ENCODE results near the gene KAT2B.

The KAT2B gene

GRCh38 chr3:20143519-20143918, 103.3 kb downstream of the KAT2B start:
- H3K27me3 ChIP-seq (ENCODE audit: low read depth, low read length), result no peaks in the 10 kb centered on the region
- H3K79me2 ChIP-seq (ENCODE audit: low read length), result no peaks in the 10 kb centered on the region
- H3K4me1 ChIP-seq (ENCODE audit: low read length), result peaks cover 14% of the 10 kb centered on the region
- no peaks in the 10 kb centered on the region for H4K20me1 ChIP-seq (ENCODE audit: insufficient read depth, low read length)
- TF ChIP-seq CTCF (IDR thresholded peaks at IDR 0.05; ENCODE audit: low read depth, low read length) (no peak), EZH2phosphoT487 (IDR thresholded peaks at IDR 0.05; ENCODE audit: low read depth) (no peak)
- H3K9me3 ChIP-seq (ENCODE audit: insufficient read depth, low read length), result no peaks in the 10 kb centered on the region
- peaks cover 8% of the 10 kb centered on the region for H3K36me3 ChIP-seq (replicated peaks; ENCODE audit: low read depth, low read length)
- no peak overlapping the region for H3K9ac ChIP-seq (ENCODE audit: low read length)
- H3K27ac ChIP-seq (ENCODE audit: low read length), result no peak overlapping the region
- no peak overlapping the region for H3K4me2 ChIP-seq (ENCODE audit: low read length)
- no peak overlapping the region for H3K4me3 ChIP-seq (ENCODE audit: low read length)
- H2AFZ ChIP-seq (ENCODE audit: low read depth, low read length), result no peak overlapping the region

GRCh38 chr3:20145874-20146273, 105.6 kb downstream of the KAT2B start:
- Histone ChIP-seq H3K79me2 (ENCODE audit: low read length) (no peaks in the 10 kb centered on the region), H3K9ac (ENCODE audit: low read length) (no peak overlapping the region), H3K27me3 (ENCODE audit: low read depth, low read length) (no peaks in the 10 kb centered on the region), H3K9me3 (ENCODE audit: insufficient read depth, low read length) (no peaks in the 10 kb centered on the region), H3K27ac (ENCODE audit: low read length) (no peak overlapping the region), H3K36me3 (replicated peaks; ENCODE audit: low read depth, low read length) (peaks cover 13% of the 10 kb centered on the region), H2AFZ (ENCODE audit: low read depth, low read length) (no peak overlapping the region), H3K4me1 (ENCODE audit: low read length) (peaks cover 8% of the 10 kb centered on the region), H3K4me2 (ENCODE audit: low read length) (no peak overlapping the region), H4K20me1 (ENCODE audit: insufficient read depth, low read length) (no peaks in the 10 kb centered on the region), H3K4me3 (ENCODE audit: low read length) (no peak overlapping the region)
- TF ChIP-seq CTCF (IDR thresholded peaks at IDR 0.05; ENCODE audit: low read depth, low read length), result no peak
- TF ChIP-seq EZH2phosphoT487 (IDR thresholded peaks at IDR 0.05; ENCODE audit: low read depth), result no peak

GRCh38 chr3:20146301-20146700, 106.1 kb downstream of the KAT2B start:
- no peak overlapping the region for H3K9ac ChIP-seq (ENCODE audit: low read length)
- TF ChIP-seq CTCF (IDR thresholded peaks at IDR 0.05; ENCODE audit: low read depth, low read length) (no peak), EZH2phosphoT487 (IDR thresholded peaks at IDR 0.05; ENCODE audit: low read depth) (no peak)
- H3K27me3 ChIP-seq (ENCODE audit: low read depth, low read length), result no peaks in the 10 kb centered on the region
- no peak overlapping the region for H3K27ac ChIP-seq (ENCODE audit: low read length)
- no peaks in the 10 kb centered on the region for H4K20me1 ChIP-seq (ENCODE audit: insufficient read depth, low read length)
- no peak overlapping the region for H3K4me3 ChIP-seq (ENCODE audit: low read length)
- H3K4me2 ChIP-seq (ENCODE audit: low read length), result no peak overlapping the region
- peaks cover 14% of the 10 kb centered on the region for H3K36me3 ChIP-seq (replicated peaks; ENCODE audit: low read depth, low read length)
- no peak overlapping the region for H2AFZ ChIP-seq (ENCODE audit: low read depth, low read length)
- peaks cover 4% of the 10 kb centered on the region for H3K4me1 ChIP-seq (ENCODE audit: low read length)
- no peaks in the 10 kb centered on the region for H3K79me2 ChIP-seq (ENCODE audit: low read length)
- H3K9me3 ChIP-seq (ENCODE audit: insufficient read depth, low read length), result no peaks in the 10 kb centered on the region

- H3K4me2 ChIP-seq (ENCODE audit: low read length), result no peak overlapping the region
- TF ChIP-seq CTCF (IDR thresholded peaks at IDR 0.05; ENCODE audit: low read depth, low read length), result no peak
- no peak for TF ChIP-seq EZH2phosphoT487 (IDR thresholded peaks at IDR 0.05; ENCODE audit: low read depth)
- H3K4me1 ChIP-seq (ENCODE audit: low read length), result peaks cover 7% of the 10 kb centered on the region
- H4K20me1 ChIP-seq (ENCODE audit: insufficient read depth, low read length), result no peaks in the 10 kb centered on the region
- H3K9me3 ChIP-seq (ENCODE audit: insufficient read depth, low read length), result no peaks in the 10 kb centered on the region
- no peak overlapping the region for H2AFZ ChIP-seq (ENCODE audit: low read depth, low read length)
- H3K36me3 ChIP-seq (replicated peaks; ENCODE audit: low read depth, low read length), result peaks cover 14% of the 10 kb centered on the region
- H3K9ac ChIP-seq (ENCODE audit: low read length), result no peak overlapping the region
- no peak overlapping the region for H3K27ac ChIP-seq (ENCODE audit: low read length)
- no peak overlapping the region for H3K4me3 ChIP-seq (ENCODE audit: low read length)
- no peaks in the 10 kb centered on the region for H3K27me3 ChIP-seq (ENCODE audit: low read depth, low read length)
- H3K79me2 ChIP-seq (ENCODE audit: low read length), result no peaks in the 10 kb centered on the region
Measured at GRCh38 chr3:20147361-20147760, 107.1 kb downstream of the KAT2B start.
